DND-41 (cell line): ENCODE measurements around the gene EXD3.

Experiments
- ATAC-seq: fragments of 200-7000 bp; cut with Tn5 transposase; 3 replicates; pipeline ENCODE4 v1.9.1; 2021; ENCODE audit warnings: low read depth; ENCODE audit not compliant: insufficient read depth
- DNase-seq: peaks from one replicate; pipeline ENCODE4 v3.0.0-alpha.2; 2020
- H2AFZ ChIP-seq: 2 replicates; pipeline ENCODE4 v1.6.0; 2012; ENCODE audit warnings: low read depth, low read length
- H3K27ac ChIP-seq: 2 replicates; pipeline ENCODE4 v1.5.1; 2012; ENCODE audit warnings: low read length, inconsistent platforms
- H3K27me3 ChIP-seq: fragments of 200-600 bp; sonication (generic); 2 replicates; pipeline ENCODE4 v1.6.0; 2012; ENCODE audit warnings: low read length, mild to moderate bottlenecking, inconsistent platforms; ENCODE audit not compliant: insufficient read depth, poor library complexity
- H3K36me3 ChIP-seq: 2 replicates; pipeline ENCODE4 v1.5.1; 2012; ENCODE audit warnings: low read length, inconsistent platforms; ENCODE audit not compliant: insufficient read depth
- H3K4me1 ChIP-seq: 2 replicates; pipeline ENCODE4 v1.5.1; 2012; ENCODE audit warnings: mild to moderate bottlenecking, low read length; ENCODE audit not compliant: insufficient read depth
- H3K4me2 ChIP-seq: 2 replicates; pipeline ENCODE4 v1.6.0; 2012; ENCODE audit warnings: mild to moderate bottlenecking, moderate library complexity, low read length, inconsistent platforms; ENCODE audit not compliant: insufficient read depth
- H3K4me3 ChIP-seq, 2 experiments: fragments of 200-600 bp in 1 of 2; shearing (Covaris generic) in 1 of 2; 2 replicates each; pipeline ENCODE4 v1.5.1; 2012 to 2016; ENCODE audit warnings: inconsistent platforms in 2 of 2, low read length in 2 of 2, mild to moderate bottlenecking in 2 of 2, low read depth in 1 of 2, moderate library complexity in 1 of 2
- H3K79me2 ChIP-seq: 2 replicates; pipeline ENCODE4 v1.6.0; 2012; ENCODE audit warnings: low read length, inconsistent platforms; ENCODE audit not compliant: insufficient read depth
- H3K9ac ChIP-seq: 2 replicates; pipeline ENCODE4 v1.6.0; 2012; ENCODE audit warnings: low read depth, mild to moderate bottlenecking, inconsistent platforms, low read length, moderate library complexity
- H3K9me3 ChIP-seq: 2 replicates; pipeline ENCODE4 v1.5.1; 2012; ENCODE audit warnings: low read length, moderate library complexity, mild to moderate bottlenecking, inconsistent platforms; ENCODE audit not compliant: insufficient read depth, severe bottlenecking
- H4K20me1 ChIP-seq: 2 replicates; pipeline ENCODE4 v1.6.0; 2012; ENCODE audit warnings: low read length; ENCODE audit not compliant: insufficient read depth
- EZH2 ChIP-seq: IDR thresholded peaks from 3 replicates; pipeline ENCODE4 v1.6.1; 2012; ENCODE audit warnings: borderline replicate concordance, low read depth, mild to moderate bottlenecking, moderate library complexity, low read length, inconsistent platforms; ENCODE audit not compliant: severe bottlenecking
- TF ChIP-seq, protein P1 (sequence below): IDR thresholded peaks from 2 replicates; pipeline ENCODE4 v1.5.1; 2012; ENCODE audit warnings: borderline replicate concordance, low read length, moderate library complexity, mild to moderate bottlenecking; ENCODE audit not compliant: poor library complexity, severe bottlenecking; ENCODE audit errors: extremely low read depth

Gene EXD3

DNA sequence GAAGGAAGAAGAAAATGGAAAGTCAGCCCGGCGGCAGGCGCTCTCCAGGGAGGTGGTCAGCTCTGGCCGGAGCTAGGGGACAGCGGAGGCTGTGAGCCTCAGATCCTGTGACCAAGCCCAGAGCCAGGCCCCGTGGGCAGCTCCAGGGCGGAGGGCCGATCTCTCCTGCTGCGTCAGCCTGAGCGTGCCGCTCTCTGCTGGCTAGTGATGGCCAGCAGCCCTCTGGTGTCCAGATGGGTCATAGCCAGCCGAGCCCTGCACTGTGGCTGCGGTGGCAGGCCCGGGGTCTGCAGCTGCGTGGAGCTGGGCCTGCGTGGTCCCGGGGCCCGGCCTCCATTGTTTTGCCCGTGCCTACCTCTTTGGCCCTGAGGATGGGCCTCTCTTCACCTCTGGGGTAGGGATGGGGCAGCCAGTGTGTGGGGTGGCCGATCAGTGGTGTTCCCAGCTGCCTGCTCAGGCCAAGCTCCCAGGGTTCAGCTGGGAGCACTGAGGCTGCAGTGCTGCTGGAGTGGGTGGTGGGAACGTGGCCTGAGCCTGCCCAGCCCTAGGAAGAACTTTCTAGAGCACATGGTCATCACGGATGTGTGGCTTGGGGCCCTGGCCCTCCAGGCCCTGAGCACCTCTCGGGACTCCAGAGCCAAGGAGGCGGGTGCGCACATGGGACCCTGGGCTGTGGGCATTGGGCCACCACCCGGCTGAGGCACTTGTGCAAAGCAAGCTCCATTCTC lies 103.8 kb downstream of the EXD3 start:
- Histone ChIP-seq H3K4me3 (no peak overlapping the region), H2AFZ (no peak overlapping the region), H3K27ac (no peak overlapping the region), H3K36me3 (no peaks in the 10 kb centered on the region), H3K9me3 (no peaks in the 10 kb centered on the region), H3K79me2 (no peaks in the 10 kb centered on the region), H3K9ac (no peak overlapping the region), H3K4me2 (no peak overlapping the region), H3K4me1 (no peaks in the 10 kb centered on the region), H3K27me3 (no peaks in the 10 kb centered on the region), H4K20me1 (no peaks in the 10 kb centered on the region)
- DNase-seq (no peak), ATAC-seq (no peak)
- TF ChIP-seq, protein P1, sequence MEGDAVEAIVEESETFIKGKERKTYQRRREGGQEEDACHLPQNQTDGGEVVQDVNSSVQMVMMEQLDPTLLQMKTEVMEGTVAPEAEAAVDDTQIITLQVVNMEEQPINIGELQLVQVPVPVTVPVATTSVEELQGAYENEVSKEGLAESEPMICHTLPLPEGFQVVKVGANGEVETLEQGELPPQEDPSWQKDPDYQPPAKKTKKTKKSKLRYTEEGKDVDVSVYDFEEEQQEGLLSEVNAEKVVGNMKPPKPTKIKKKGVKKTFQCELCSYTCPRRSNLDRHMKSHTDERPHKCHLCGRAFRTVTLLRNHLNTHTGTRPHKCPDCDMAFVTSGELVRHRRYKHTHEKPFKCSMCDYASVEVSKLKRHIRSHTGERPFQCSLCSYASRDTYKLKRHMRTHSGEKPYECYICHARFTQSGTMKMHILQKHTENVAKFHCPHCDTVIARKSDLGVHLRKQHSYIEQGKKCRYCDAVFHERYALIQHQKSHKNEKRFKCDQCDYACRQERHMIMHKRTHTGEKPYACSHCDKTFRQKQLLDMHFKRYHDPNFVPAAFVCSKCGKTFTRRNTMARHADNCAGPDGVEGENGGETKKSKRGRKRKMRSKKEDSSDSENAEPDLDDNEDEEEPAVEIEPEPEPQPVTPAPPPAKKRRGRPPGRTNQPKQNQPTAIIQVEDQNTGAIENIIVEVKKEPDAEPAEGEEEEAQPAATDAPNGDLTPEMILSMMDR, result no peak
- no peak for TF ChIP-seq EZH2

DNA sequence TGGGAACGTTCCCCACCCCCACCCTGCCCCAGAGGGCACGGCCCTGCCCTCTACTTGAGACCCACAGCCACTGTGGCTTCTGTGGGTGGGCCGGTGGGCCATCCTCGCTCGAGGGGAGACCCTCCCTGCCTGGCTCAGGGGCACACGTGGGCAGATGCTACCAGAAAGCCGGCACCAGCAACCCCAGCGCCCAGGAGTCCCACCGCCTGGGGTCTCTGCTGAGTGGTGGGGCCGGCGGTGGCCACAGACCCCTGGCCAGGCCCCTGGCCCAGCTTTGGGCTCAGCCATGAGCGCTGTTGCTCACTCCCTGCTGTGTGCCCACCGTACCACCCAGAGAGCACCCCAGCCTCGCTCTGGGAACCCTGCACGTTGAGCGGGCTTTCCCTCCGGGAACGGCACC lies 104.4 kb downstream of the EXD3 start:
- H3K4me2 ChIP-seq, result no peak overlapping the region
- no peaks in the 10 kb centered on the region for H3K27me3 ChIP-seq
- no peaks in the 10 kb centered on the region for H4K20me1 ChIP-seq
- H3K9me3 ChIP-seq, result no peaks in the 10 kb centered on the region
- DNase-seq (no peak), ATAC-seq (no peak)
- no peaks in the 10 kb centered on the region for H3K4me1 ChIP-seq
- TF ChIP-seq EZH2, result no peak
- TF ChIP-seq, protein P1, result no peak
- H3K9ac ChIP-seq, result no peak overlapping the region
- H3K79me2 ChIP-seq, result no peaks in the 10 kb centered on the region
- H2AFZ ChIP-seq, result no peak overlapping the region
- H3K36me3 ChIP-seq, result no peaks in the 10 kb centered on the region
- H3K27ac ChIP-seq, result no peak overlapping the region
- H3K4me3 ChIP-seq, result no peak overlapping the region

DNA sequence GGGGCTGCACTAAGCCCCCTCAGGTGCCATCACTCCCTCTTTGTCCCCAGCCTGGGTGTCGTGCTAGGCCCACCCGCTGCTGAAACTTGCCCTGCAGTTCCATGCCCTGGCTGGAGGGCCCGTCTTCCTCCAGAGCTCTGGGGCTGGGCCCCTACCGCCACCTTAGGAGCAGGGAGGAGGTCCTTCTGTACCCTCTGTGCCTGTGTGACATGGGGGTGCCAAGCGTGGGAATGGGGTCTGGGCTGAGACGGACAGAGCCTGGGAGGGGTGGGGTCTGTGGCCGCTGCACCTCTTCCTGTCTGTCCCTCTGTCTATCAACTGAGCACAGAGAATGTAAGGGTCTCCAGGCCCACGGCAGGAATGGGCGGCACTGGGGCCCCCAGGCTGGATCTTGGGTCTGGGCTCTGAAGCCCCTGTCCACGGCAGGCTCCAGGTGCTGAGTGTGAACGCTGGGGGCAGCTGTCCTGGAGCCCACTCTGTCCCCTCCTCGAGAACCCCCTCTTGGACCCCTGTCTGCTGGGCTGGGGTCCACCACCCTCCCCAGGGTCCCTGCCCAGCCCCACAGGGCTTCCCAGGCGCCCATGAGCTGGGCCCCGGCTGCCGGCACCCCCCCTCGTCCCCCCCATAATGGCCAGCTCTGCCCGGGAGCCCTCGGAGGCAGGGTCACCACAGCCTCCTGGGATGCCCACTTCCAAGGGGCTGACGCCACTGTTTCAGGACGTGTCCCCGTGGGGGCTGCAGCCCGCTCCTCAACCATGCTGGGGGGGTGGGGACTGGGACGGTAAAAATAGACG lies 105.0 kb downstream of the EXD3 start:
- Histone ChIP-seq H3K9ac (no peak overlapping the region), H3K4me2 (no peak overlapping the region), H3K27me3 (no peaks in the 10 kb centered on the region), H4K20me1 (no peaks in the 10 kb centered on the region), H3K79me2 (no peaks in the 10 kb centered on the region), H3K4me3 (no peak overlapping the region), H3K4me1 (no peaks in the 10 kb centered on the region), H3K9me3 (no peaks in the 10 kb centered on the region), H2AFZ (no peak overlapping the region), H3K36me3 (no peaks in the 10 kb centered on the region), H3K27ac (no peak overlapping the region)
- TF ChIP-seq, protein P1, result no peak
- TF ChIP-seq EZH2, result no peak
- no peak for DNase-seq
- ATAC-seq, result no peak
